H1 (cell line): ENCODE results near the gene SAP30L. TPM values are rescaled to one million over a fixed set of nuclear protein-coding genes. Genes with fewer than 3 reads are reported as not detected.

Source experiments
- CTBP2 ChIP-seq: IDR thresholded peaks from 2 replicates; pipeline ENCODE4 v1.7.0; 2011; ENCODE audit warnings: borderline replicate concordance, mild to moderate bottlenecking, moderate library complexity, mixed read lengths, low read length; ENCODE audit not compliant: insufficient read depth, insufficient read length
- CTCF ChIP-seq, 3 experiments: IDR thresholded peaks; 1 replicate in 2 of 3; 2 replicates in 1 of 3; pipeline versions ENCODE4 v1.5.1 to v1.6.1; 2011; ENCODE audit warnings: low read length in 3 of 3, mild to moderate bottlenecking in 3 of 3, inconsistent platforms in 2 of 3, low read depth in 1 of 3, moderate library complexity in 1 of 3; ENCODE audit not compliant: insufficient read depth in 1 of 3; ENCODE audit errors: control extremely low read depth in 1 of 3
- HDAC6 ChIP-seq: IDR thresholded peaks from one replicate; pipeline ENCODE4 v1.7.1; 2012; ENCODE audit warnings: low read depth, mild to moderate bottlenecking, inconsistent platforms, low read length, moderate library complexity
- TBP ChIP-seq: IDR thresholded peaks from 2 replicates; pipeline ENCODE4 v1.6.1; 2011; ENCODE audit warnings: low read depth, low read length, improper control_type of control experiment
- polyA plus RNA-seq, 7 experiments: library from polyadenylated mRNA; depleted of rRNA in 3 of 7; stranded (reverse) in 5 of 7; unstranded in 2 of 7; fragments of >200 nt in 5 of 7; fragments of 200-250 nt in 2 of 7; gene quantifications; 1 replicate in 5 of 7; 2 replicates in 1 of 7; 4 replicates in 1 of 7; pipeline versions ENCODE4 v1.2.1 to v1.2.3, GENCODE V29; 2011 to 2013; ENCODE audit warnings: missing spikeins in 2 of 7, mixed read lengths in 2 of 7
- total RNA-seq: library from RNA; stranded (reverse); fragmentation: NEBNext Ultra II Directional; extraction: Animal tissue kit (Norgen Biotek cat#: 25700); gene quantifications from 2 replicates; pipeline ENCODE4 v1.2.1, GENCODE V29; 2021

The SAP30L gene
- total and polyA plus RNA-seq, 2 of the 8 experiments (the other 6 are each of a cell fraction or from before 2014, with no cell fraction given): 12.2 to 31.5 TPM

- TF ChIP-seq CTBP2 (no peak), HDAC6 (no peak), TBP (no peak), CTCF (IDR thresholded peaks at IDR 0.05; ENCODE audit: control extremely low read depth in 1 of 3, insufficient read depth in 1 of 3, low read depth in 1 of 3, low read length in 3 of 3) (no peak)
These were observed 8.4 kb upstream of the SAP30L start (continued) for GRCh38 chr5:154437281-154437965.
